Colonic mucosa (tissue), 4 donors: ENCODE data around the gene GPX3. TPM values are rescaled to one million over a fixed set of nuclear protein-coding genes. Genes with fewer than 3 reads are reported as not detected.

ENCODE experiments used
- DNase-seq: peaks from one replicate; pipeline ENCODE4 v3.0.0-alpha.2; 2020
- H3K27ac ChIP-seq: fragments of 200-600 bp; one replicate; pipeline ENCODE4 v1.8.0; 2021
- H3K27me3 ChIP-seq: fragments of 200-600 bp; one replicate; pipeline ENCODE4 v1.8.0; 2021
- H3K36me3 ChIP-seq: fragments of 200-600 bp; one replicate; pipeline ENCODE4 v1.8.0; 2021
- H3K4me1 ChIP-seq: fragments of 200-600 bp; one replicate; pipeline ENCODE4 v1.8.0; 2021; ENCODE audit warnings: mild to moderate bottlenecking
- H3K4me3 ChIP-seq: fragments of 200-600 bp; one replicate; pipeline ENCODE4 v1.8.0; 2021
- H3K9ac ChIP-seq, 2 donors: one replicate each; pipeline ENCODE4 v1.7.0; 2013; ENCODE audit warnings: control low read depth in 2 of 2, low read depth in 2 of 2, low read length in 2 of 2
- H3K9me3 ChIP-seq: fragments of 200-600 bp; one replicate; pipeline ENCODE4 v1.8.0; 2021
- CTCF ChIP-seq: fragments of 200-600 bp; IDR thresholded peaks from one replicate; pipeline ENCODE4 v1.8.0; 2022; ENCODE audit warnings: antibody characterized with exemption, mild to moderate bottlenecking
- intact Hi-C: fragments of 100-400 bp; cut with DNase I; formaldehyde crosslinking; loops from one replicate; pipeline ENCODE4 v1.14.1; 2022
- total RNA-seq, 2 donors: library from RNA; stranded (reverse); fragmentation: NEBNext Ultra II Directional in 1 of 2; extraction: Animal tissue kit (Norgen Biotek cat#: 25700) in 1 of 2; gene quantifications; one replicate each; pipeline ENCODE4 v1.2.1, GENCODE V29; 2021
- donor health status: healthy.
- donor health status: DM: no; HTN: no; CAD: no.
- donor health status: DM: no; HTN: no; CAD: no.

The GPX3 gene
- total RNA-seq, 2 donors from 2014 or later, result 30.2 to 60.5 TPM

GRCh38 chr5:151006704-151007334, 13.6 kb upstream of the GPX3 start:
- Histone ChIP-seq H3K4me1 (peaks cover 3% of the 10 kb centered on the region), H3K27ac (peak overlapping the region; percentile 60), H3K9ac (peak overlapping the region in 1 of 2 donors; percentile 28), H3K36me3 (no peaks in the 10 kb centered on the region), H3K9me3 (no peaks in the 10 kb centered on the region), H3K27me3 (no peaks in the 10 kb centered on the region), H3K4me3 (no peak overlapping the region)
- DNase-seq, result no peak
- intact Hi-C loops, result no loop called here
- no peak for TF ChIP-seq CTCF

- TF ChIP-seq CTCF, result no peak
- intact Hi-C loops, result no loop called here
Measured at GRCh38 chr5:151007430-151008209, 12.8 kb upstream of the GPX3 start.

DNA sequence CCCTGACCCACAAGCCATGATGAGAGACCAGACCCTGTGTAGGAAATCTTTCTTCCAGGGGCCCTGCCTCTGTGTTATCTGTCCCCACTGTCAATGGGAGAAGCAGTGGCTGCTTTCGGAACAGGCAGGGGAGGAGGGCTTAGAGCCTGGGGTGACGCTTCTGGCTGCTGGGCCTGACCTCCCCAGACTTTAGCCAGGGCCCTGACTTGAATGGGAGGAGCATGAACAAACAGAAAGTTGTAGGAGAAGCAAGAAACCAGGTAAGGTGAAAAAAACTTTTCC, 12.2 kb upstream of the GPX3 start:
- Histone ChIP-seq H3K36me3 (no peaks in the 10 kb centered on the region), H3K9me3 (no peaks in the 10 kb centered on the region), H3K27ac (no peak overlapping the region), H3K27me3 (no peaks in the 10 kb centered on the region), H3K4me3 (no peak overlapping the region), H3K9ac (no peak overlapping the region), H3K4me1 (peaks cover 3% of the 10 kb centered on the region)
- intact Hi-C loops, result no loop called here
- no peak for DNase-seq
- TF ChIP-seq CTCF, result no peak

More at GRCh38 chr5:151007430-151008209, 12.8 kb upstream of the GPX3 start:
- Histone ChIP-seq H3K9me3 (no peaks in the 10 kb centered on the region), H3K27ac (peak overlapping the region; percentile 60), H3K36me3 (no peaks in the 10 kb centered on the region), H3K4me3 (no peak overlapping the region), H3K4me1 (peaks cover 3% of the 10 kb centered on the region), H3K27me3 (no peaks in the 10 kb centered on the region), H3K9ac (no peak overlapping the region)
- DNase-seq, result no peak

DNA sequence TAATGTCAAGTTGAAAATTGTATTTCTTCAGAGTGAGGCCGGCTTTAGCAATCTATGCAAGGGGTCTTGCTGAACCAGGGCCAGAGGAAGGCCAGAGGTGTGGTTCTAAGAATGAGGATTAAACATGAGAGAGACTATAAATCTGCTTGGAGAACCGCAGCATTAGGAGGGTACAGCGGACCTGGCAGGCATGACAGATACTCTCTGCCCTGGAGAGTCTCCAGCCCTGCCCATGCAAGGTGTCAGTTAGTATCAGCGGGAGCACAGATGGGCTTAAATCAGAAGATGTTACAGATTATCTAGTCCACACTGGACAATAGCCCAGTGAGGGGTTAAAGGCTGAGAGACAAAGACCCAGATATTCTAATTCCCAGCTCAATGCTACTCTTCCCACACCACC, 11.5 kb upstream of the GPX3 start:
- H3K27ac ChIP-seq, result no peak overlapping the region
- DNase-seq, result no peak
- no peaks in the 10 kb centered on the region for H3K27me3 ChIP-seq
- H3K36me3 ChIP-seq, result no peaks in the 10 kb centered on the region
- TF ChIP-seq CTCF, result no peak
- peaks cover 3% of the 10 kb centered on the region for H3K4me1 ChIP-seq
- no peaks in the 10 kb centered on the region for H3K9me3 ChIP-seq
- H3K4me3 ChIP-seq, result no peak overlapping the region
- no peak overlapping the region for H3K9ac ChIP-seq
- intact Hi-C loops, result no loop called here

DNA sequence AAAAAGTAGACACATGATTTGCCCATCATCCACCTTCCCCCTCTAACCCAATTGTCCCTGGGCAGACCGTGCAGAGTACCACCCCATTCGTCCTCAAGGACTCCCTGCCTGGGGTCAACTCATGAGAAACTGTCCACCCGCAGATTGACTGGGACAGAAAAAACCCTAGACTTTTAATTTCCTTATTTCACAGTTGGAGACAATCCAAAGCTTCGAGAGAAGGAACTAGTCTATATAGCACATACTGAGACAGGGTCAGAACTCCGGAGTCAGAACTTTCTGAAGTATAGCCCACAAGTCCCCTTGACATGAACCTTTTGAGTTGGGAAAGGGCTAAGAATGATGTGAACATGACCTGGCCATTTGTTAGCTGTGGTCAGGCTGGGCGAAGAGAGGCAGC, 7.5 kb upstream of the GPX3 start:
- H3K4me3 ChIP-seq, result no peak overlapping the region
- H3K4me1 ChIP-seq, result no peaks in the 10 kb centered on the region
- H3K9ac ChIP-seq, result no peak overlapping the region
- DNase-seq, result no peak
- intact Hi-C loops, result no loop called here
- no peaks in the 10 kb centered on the region for H3K27me3 ChIP-seq
- no peak for TF ChIP-seq CTCF
- H3K36me3 ChIP-seq, result no peaks in the 10 kb centered on the region
- no peak overlapping the region for H3K27ac ChIP-seq
- H3K9me3 ChIP-seq, result no peaks in the 10 kb centered on the region
